Adrenal gland (tissue), 5 donors: Measurements from ENCODE around the gene FHIT.

Experiments
- CTCF ChIP-seq, 6 experiments: fragments of 450-650 bp in 4 of 6; fragments of 200-600 bp in 2 of 6; sonication (generic) in 1 of 6; IDR thresholded peaks; 1 replicate in 5 of 6; 2 replicates in 1 of 6; pipeline versions ENCODE4 v1.5.1 to v1.8.0; 2016 to 2021; ENCODE audit warnings: antibody characterized with exemption in 6 of 6, mild to moderate bottlenecking in 2 of 6, moderate library complexity in 1 of 6
- POLR2A ChIP-seq, 2 donors: fragments of 450-650 bp; IDR thresholded peaks; one replicate each; pipeline ENCODE4 v1.6.1; 2017; ENCODE audit warnings: antibody characterized with exemption in 2 of 2, mild to moderate bottlenecking in 2 of 2, moderate library complexity in 1 of 2
- donor health status: DM: no; HTN: no; CAD: no.

GRCh38 chr3:60933824-60934223, 317.4 kb downstream of the FHIT start:
- TF ChIP-seq CTCF (IDR thresholded peaks at IDR 0.05), result no peak
- no peak for TF ChIP-seq POLR2A (IDR thresholded peaks at IDR 0.05)
